NCI-H1694 (cell line): Measurements from ENCODE around the gene LTBP3.

Experiments
- DNase-seq: peaks from one replicate; lab custom pipeline; 2025; lab: John Stamatoyannopoulos, UW

Gene LTBP3

DNA sequence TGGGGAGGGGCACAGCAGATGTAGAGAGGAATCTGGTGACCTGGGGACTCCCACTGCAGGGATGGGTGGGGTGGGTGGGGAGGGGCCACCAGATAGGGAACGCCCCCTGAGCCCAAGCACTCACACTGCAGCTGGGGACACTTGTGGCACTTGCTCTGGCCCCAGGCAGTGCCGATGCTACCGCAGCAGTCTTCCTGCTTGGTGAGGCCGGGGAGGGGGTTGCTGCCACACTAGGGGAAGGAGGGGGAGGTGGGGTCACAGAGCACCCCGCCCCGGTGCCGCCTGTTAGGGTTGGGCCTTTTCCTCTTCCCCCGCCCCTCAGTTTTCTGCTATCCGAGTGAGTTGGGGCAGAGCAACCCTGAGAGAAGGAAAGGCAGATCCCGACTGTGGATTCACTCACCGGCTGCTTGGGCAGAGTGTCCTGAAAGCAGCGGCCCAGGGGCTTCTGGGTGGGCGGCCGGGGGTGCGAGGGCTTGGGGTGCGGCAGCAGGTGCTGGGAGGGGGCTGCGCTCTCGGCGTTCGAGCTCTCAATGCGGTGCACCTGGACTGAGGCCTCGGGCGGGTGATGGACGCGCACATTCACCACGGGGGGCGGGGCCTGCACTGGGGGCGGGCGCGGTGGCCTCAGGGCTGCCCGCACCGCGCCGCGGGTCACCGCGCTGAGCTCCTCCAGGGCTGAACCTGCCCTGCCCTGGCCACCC lies 4.7 kb downstream of the LTBP3 start:
- no peak for DNase-seq

DNA sequence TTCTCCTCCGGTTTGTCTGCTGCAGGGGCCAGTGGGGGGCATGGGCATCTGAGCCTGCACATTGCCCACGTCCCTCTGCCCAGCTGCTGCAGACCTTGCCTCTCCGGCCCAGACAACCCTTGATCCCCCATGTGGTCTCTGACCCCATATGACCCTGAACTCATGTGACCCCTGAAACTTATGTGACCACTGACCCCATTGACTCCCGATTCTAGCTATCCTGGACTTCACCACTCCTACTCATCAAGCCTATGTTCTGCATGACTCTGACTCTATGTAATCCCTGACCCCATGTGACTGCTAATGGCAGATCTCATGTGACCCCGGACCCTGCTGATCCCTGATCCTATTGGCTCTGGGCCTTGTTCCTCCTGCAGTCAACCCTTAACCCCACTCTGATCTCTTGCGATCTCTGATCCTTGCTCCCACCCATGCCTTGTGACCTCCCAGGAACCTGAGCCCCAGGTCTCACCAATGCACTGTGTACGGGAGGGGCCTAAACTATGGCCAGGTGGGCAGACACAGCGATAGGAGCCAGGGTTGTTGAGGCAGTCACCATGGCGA lies 5.7 kb downstream of the LTBP3 start:
- DNase-seq = no peak

DNA sequence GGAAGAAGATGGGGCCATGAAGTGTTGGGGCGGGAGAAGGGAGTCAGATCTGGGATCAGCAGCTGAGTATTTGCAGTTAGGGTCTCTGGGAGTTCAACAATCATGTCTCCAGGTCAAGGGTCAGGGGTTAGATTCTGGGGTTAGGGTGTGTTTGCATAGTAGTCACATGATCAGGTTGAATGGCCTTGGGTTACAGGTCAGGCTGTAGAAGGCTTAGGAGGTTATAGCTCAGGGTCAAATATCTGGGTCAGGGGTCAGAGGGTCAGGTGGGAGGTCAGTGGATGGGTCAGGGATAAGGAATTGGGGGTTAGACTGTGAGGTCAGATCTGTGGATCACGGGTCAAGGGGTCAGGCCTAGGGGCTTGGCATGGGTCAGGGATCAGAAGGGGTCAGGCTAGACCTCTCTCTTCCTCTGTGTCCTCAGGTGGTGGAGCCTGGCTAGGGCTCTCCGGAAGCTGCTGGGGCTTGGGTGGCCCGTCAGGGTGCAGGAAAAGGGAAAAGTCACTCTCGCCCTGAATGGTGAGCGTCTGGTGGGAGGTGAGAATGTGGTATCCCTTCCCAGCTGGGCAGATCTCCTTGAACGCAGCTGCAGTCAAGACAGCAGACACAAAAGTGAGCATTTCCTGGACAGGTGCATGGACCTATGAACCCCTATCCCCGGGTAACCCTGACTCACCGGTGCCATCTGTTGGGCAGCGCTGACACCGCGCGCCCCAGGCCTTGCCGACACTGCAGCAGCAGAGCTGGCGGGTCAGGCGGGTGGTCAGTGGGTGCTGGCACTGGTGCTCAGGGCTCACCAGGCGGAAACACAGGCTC lies 6.4 kb downstream of the LTBP3 start:
- DNase-seq = no peak

DNA sequence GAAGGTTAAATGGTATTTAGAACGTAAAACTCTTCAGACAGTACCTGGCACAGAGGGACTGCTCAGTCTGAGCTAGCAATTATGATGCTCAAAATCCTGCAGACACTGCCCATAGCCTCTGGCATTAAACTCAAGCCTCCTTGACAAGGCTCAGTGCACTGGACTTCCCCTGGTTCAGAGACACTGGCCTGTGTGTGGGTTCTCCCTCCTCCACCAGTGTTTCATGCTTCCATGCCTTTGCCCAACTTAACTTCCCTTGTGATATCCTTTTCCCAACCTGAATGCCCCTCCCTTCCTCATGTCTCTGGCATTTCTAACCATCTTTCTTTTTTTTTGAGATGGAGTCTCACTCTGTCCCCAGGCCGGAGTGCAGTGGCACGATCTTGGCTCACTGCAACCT lies 9.1 kb downstream of the LTBP3 start:
- no peak for DNase-seq

DNA sequence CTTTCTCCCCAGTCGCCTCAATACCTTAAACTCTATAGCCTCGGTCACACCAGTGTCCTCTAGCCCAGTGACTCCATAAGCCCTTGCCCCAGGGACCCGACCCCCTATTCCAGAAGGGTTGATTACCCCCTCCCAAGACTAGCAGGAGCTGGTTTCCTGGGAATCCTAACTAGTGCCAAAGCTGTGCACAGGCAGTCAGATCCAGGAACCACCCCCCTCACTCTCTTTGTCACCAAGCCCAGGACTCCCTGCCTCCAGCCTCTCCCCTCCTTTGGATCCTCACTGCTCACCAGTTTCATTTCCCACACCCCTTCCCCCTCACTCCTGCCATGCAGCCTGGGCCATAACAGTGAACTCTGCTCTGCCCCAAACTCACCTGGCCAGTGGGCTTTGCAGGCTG lies 9.8 kb downstream of the LTBP3 start:
- DNase-seq = no peak

DNA sequence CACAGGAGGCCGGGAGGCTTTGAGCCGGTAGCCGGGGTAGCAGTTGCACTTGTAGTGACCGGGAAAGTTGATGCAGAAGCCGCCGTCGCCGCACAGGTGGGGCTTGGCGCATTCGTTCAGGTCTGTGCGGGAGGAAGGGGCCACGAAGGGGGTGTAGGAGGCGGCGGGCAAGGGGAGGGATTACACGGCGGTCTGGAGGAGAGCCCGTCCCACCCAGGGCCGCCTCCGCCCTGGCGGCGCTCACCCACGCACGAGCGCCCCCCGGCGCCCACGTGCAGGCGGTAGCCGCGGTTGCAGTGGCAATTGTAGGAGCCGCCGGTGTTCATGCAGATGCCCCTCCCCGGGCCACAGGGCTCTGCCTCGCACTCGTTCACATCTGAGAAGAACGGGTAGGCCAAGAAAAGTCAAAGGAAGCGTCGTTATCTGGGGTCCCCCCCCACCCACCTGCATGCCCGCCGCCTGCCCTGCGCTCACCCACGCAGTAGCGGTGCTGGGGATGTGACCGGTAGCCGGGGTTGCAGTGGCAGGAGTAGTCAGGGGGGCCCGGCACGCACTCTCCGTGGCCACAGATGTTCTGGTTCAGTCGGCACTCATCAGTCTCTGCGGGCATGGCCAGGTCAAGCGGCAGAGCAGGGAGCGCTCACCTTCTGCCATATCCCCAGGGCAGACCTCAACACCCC lies 10.6 kb downstream of the LTBP3 start:
- DNase-seq = no peak

DNA sequence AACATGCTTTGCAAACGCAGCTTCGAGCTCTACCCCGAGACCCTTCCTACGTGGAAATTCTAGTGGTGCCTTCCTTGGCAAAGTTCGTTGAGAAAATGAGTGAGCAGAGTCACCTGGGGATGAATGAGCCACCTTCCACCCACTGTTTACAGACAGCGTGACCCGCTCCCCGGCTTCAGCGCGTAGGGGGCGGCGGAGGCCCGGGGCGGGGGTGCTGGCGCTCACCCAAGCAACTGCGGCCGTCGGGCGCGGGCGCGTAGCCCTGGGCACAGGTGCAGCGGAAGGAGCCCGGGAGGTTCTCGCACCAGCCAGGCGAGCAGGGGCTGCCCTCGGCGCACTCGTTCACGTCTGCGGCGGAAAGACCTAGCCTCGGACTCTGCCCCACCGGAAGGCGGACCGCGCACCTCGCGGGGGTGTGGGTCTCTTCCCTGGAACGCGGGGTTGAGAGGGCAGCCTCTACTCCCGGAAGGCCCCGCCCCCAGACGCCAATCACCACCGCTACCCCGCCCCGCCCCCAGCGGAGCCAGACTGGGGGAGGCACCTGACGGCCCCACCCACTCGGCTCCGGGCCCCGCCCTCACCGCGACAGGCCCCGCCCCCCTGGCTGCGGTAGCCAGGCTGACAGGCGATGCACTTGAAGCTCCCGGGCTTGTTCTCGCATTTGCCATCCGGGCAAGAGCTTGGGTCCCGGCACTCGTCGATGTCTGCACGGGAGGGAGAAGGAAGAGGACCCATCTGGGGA lies 11.8 kb downstream of the LTBP3 start:
- DNase-seq = no peak

DNA sequence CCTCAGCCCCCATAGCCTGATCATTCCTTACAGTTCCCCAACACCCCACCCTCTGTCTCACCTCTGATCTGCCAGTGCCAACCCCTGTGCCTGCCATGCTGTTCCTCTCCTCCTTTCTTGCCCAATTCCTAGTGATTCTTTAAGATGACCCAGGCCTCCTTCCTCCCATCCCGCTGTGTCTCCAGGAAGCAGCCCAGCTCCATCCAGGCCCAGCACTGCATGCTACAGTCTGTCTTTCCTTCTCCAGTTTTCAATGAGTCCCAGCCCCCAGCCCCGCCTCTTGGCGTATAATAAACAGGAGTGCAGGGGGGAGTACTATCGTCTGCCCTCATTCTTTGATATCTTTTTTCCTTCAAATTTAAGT lies 12.3 kb downstream of the LTBP3 start:
- no peak for DNase-seq

DNA sequence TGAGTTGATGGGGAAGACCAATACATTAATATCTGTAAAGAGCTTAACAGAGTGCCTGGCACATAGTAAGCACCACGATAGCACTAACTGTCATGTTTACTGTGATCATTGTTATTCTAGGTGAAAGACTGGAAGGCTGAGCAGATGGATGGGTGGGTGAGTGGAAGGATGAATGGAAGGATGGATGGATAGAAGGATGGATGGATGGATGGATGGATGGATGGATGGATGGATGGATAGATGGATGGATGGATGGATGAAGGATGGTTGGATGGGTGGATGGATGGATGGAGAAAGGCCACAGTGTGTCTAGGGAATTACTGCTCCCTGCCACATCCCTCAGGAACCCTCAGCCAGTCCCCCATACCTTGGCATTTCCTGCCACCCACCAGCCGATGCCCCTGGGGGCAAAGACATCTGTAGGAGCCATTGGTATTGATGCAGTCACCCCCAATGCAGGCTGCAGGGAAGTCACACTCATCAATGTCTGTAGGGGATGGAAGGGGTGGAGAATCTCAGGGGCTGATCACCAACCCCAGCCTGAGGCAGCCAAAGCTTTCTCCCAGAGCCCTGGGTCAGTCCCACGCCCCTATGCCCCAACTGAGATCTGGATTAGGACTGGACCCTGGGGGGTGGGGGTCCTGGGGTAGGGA lies 15.3 kb downstream of the LTBP3 start:
- no peak for DNase-seq

DNA sequence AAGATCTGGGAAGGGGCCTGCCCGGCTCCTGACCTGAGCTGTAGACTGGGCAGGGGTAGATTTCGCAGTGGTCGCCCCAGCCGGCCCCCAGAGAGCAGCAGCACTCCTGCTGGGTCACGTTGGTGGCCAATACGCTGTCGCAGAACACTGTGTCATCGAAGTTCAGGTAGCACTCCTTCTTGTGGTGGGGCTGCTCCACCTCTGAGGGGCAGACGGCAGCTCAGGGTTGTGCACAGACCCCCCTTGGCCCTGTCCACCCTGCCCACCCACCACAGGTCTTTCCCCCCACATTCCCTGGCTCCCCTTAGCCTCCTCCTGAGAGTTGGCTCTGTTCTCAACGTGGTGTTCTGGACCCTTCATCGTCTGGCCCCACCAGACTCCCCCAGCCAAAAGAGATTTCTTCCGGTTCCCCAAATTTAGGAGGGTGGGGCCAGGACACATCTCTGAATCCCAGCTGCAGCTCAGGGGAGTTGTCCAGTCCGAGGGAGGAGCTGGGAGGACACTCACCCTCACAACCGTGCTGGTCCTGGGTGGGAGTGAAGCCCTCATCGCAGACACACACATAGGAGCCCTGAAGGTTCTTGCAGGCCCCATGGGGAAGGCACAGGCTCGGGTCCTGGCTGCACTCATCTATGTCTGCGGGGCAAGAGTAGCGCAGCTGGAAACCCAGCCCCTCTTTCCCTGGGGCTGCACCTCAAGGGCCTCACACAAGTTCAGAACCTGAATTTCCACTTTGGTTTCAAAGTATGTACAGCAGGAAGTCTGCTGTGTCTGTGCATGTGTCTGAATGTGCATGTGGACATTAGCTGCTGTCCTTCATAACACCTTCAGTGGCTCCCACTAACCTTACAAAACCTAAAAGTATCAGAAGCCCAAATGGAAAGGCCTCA lies 16.8 kb downstream of the LTBP3 start:
- DNase-seq = no peak

DNA sequence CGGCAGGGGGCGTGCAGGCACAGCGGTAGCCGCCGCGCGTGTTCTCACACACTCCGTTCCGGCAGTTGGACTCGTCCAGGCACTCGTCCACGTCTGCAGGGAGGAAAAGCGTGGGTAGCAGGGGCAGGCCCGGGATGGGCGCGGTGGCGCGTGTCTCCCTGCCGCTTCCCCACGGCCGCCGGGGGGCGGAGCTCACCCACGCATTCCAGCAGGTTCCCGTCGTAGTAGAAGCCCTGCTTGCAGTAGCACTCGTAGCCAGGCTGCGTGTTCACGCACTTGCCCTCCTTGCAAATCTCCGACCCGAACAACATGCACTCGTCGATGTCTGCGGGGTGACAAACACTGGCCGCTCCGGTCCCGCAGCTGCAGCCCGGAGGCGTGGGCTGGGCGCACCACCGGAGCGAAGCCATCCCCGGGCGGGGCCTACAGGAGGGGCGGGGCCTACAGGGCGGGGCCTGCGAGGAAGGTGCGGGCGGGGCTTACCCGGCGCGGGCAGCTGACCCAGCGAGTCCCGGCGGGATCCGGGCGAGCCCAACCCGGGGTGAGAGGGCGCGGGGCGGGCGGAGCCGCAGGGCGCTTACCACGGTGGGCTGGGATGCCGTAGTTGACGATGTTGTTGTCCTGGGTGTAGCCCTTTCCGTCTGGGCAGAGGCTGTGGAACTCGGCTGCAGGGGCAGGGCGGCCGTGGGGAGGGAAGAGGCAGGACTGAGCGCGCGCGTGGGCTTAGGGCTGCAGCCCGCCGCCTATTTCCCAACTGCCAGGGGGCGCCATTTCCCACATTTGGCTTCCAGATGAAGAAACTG lies 17.7 kb downstream of the LTBP3 start:
- DNase-seq = peak; percentile 58

DNA sequence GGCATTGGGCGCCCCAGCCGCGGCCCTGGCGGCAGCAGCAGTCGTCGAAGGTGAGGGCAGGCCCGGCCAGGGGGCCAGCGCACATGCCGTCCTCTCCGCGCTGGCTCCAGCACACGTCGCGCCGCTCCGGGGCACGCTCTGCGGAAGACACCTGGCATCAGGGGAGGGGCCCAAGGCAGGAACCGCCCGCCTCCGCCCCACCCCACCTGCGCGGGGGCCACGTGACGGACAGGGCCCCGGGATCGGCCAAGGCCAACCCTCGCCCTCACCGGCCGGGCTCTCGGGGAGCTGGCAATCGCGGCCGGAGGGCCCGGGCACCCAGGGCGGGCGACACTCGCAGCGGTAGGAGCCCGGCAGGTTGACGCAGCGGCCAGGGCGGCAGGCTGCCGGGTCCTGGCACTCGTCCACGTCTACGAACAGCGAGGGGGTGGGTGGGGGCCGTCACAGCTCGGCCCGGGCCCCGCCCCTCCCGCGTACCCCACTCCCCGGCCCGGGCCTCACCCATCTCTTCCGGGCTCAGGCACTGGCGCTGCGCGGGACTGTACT lies 18.3 kb downstream of the LTBP3 start:
- peak; percentile 23 for DNase-seq

DNA sequence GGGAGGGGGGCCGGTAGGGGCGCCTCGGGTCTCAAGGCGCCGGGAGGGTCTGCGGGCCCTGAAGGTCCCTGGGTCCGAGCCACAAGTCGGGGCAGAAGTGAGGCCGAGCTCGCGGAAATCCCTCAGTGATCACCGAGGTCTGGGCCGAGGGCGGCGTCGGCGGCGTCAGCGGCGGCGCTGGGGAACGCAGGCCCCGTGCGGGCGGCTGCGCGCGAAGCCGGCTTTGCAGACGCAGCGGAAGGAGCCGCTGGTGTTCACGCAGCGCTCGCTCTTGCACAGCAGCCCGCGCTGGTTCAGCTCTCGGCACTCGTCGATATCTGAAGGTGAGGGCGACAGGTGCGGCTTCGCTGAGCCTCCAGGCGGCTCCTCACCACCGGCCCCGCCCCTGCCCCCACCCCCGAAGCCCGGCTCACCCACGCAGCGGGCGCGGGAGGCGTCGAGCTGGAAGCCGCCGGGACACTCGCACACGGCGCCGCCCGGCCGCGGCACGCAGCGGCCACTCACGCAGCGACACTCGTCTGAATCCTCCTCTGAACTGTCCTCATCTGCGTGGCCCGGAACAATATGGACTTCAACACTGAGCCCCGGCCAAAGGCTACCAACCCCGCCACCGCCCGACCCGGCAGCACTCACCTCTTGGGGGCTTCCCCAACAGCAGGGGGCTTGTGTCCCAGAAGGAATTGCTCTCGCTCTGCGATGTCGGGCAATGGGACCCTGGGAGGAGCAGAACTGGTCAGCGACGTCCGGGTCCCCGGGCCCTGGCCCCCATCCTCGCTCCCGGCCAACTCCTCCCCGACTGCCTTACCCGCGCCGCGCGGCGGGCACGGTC lies 19.0 kb downstream of the LTBP3 start:
- no peak for DNase-seq

DNA sequence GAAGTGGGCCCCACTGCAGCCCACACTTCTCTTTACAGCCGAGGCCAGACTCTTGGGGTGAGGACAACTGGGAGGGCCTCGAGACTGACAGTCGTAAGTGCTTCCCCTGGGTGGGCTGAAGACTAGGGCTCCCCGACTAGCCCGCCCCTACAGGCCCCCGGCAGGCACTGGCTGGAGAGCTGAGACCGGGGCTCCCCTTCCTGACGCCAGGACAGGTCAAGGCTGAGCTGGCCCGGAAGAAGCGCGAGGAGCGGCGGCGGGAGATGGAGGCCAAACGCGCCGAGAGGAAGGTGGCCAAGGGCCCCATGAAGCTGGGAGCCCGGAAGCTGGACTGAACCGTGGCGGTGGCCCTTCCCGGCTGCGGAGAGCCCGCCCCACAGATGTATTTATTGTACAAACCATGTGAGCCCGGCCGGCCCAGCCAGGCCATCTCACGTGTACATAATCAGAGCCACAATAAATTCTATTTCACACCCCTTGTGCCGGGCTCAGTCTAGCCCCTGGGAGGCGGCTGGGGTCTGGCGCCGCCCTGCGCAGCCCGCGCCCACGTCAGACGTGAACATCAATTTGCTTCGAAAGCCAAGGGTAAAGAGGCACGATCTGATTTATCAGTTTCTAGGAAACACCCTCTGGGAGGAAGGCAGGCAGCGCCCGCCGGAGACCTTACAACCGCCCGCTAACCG lies 19.8 kb downstream of the LTBP3 start:
- no peak for DNase-seq

DNA sequence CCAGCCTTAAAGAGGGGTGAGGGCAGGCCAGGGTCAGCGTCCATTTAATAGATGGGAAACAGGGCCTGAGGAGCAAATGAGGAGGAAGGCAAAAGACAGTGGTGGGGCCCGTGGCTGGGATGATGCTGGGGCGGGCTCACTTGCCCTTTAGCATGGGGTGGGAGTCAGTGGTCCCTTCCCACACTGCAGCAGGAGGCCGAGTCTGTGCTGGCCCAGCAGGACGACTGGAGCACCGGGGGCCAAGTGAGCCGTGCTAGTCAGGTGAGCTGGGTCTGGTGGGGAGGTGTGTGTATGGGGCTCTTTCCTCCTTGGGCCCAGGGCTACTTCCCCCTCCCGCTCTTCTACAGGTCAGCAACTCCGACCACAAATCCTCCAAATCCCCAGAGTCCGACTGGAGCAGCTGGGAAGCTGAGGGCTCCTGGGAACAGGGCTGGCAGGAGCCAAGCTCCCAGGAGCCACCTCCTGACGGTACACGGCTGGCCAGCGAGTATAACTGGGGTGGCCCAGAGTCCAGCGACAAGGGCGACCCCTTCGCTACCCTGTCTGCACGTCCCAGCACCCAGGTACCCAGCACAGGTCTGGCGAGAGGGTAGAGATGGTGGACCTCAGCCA lies 20.4 kb downstream of the LTBP3 start:
- no peak for DNase-seq

DNA sequence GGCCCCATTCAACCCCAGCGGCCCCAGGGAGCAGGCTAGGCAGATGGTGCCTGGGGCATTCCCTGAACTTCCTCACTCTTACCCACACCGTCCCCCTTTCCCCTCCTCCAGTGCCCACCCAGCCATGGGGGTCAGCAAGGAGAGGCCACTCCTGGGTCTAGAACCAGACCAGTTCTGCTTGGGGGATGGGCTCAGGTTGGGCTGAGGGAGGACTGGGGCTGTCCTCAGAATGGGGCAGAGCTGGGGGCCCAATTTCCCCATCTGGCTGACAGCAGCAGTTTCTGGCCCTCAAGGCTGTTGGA lies 20.9 kb downstream of the LTBP3 start:
- no peak for DNase-seq

DNA sequence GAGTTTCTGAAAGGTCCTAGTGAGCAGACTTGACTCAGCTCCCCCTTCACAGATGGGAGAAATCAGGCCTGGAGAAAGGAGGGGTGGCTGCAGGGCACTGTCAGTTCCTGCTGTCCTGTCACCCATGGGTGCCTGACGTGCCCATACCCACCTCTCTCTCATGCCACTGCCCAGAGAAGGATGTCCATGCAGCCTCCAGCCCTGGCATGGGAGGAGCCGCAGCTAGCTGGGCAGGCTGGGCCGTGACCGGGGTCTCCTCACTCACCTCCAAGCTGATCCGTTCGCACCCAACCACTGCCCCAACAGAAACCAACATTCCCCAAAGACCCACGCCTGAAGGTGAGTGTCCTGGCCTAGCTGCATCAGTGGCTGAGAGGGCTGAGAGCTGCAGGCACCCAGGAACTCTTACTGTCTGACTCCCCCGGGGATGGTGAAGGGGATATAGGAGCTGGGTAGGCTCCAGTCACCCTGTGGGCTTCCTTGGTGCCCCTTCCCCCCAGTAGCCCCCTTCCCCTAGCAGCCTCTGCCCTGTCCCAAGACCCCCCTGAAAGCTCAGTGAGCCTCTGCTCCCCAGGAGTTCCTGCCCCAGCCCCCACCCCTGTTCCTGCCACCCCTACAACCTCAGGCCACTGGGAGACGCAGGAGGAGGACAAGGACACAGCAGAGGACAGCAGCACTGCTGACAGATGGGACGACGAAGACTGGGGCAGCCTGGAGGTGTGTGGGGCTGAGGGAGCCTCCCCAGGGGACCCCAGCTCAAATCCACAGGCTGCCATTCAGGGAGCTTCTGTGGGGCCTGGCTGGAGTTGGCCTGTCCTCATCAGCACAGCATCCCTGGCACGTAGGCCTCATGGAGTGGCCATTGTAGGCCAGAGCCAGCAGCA lies 21.5 kb downstream of the LTBP3 start:
- DNase-seq = no peak
